HepG2 (cell line): ENCODE measurements around the gene LDHB.

Experiments
- CBX1 ChIP-seq: IDR thresholded peaks from one replicate; pipeline ENCODE4 v1.6.1; 2016; ENCODE audit warnings: antibody characterized with exemption, low read depth
- CTCF ChIP-seq: sonication (generic); formaldehyde crosslinking; IDR thresholded peaks from 2 replicates; pipeline ENCODE4 v1.5.0; 2020; ENCODE audit warnings: mild to moderate bottlenecking, missing genetic modification reagents, moderate library complexity
- EZH2 ChIP-seq: conservative IDR thresholded peaks from 2 replicates; pipeline ENCODE4 v1.6.1; 2012; ENCODE audit warnings: mild to moderate bottlenecking, low read depth, low read length, moderate library complexity
- NFATC3 ChIP-seq: sonication (generic); formaldehyde crosslinking; IDR thresholded peaks from 2 replicates; pipeline ENCODE4 v1.5.1; 2020; ENCODE audit warnings: mild to moderate bottlenecking, missing genetic modification reagents
- PRPF4 ChIP-seq: fragments of 200-400 bp; formaldehyde crosslinking; IDR thresholded peaks from 2 replicates; pipeline ENCODE4 v1.6.1; 2016; ENCODE audit warnings: low read length, low read depth; ENCODE audit not compliant: poor library complexity, severe bottlenecking
- RBM39 ChIP-seq: fragments of 200-400 bp; formaldehyde crosslinking; IDR thresholded peaks from one replicate; pipeline ENCODE4 v1.6.1; 2018; ENCODE audit warnings: antibody characterized with exemption, mild to moderate bottlenecking, low read depth, low read length; ENCODE audit not compliant: poor library complexity, severe bottlenecking
- SAFB2 ChIP-seq: sonication (generic); formaldehyde crosslinking; IDR thresholded peaks from 2 replicates; pipeline ENCODE4 v1.5.1; 2020; ENCODE audit warnings: missing genetic modification reagents, low read depth, mild to moderate bottlenecking, borderline replicate concordance
- TAF1 ChIP-seq: sonication (generic); formaldehyde crosslinking; IDR thresholded peaks from 2 replicates; pipeline ENCODE4 v1.4.0; 2020; ENCODE audit warnings: missing genetic modification reagents
- TARDBP ChIP-seq: sonication (generic); formaldehyde crosslinking; IDR thresholded peaks from 2 replicates; pipeline ENCODE4 v1.8.0; 2022; ENCODE audit warnings: mild to moderate bottlenecking, missing genetic modification reagents
- TP53 ChIP-seq: sonication (generic); formaldehyde crosslinking; conservative IDR thresholded peaks from 2 replicates; pipeline ENCODE4 v1.4.0; 2020; ENCODE audit warnings: missing genetic modification reagents
- ZNF274 ChIP-seq: sonication (generic); formaldehyde crosslinking; IDR thresholded peaks from 2 replicates; pipeline ENCODE4 v1.5.1; 2020; ENCODE audit warnings: mild to moderate bottlenecking, missing genetic modification reagents
- ZSCAN22 ChIP-seq: sonication (generic); formaldehyde crosslinking; IDR thresholded peaks from 2 replicates; pipeline ENCODE4 v1.4.0; 2020; ENCODE audit warnings: mild to moderate bottlenecking, missing genetic modification reagents
- TF ChIP-seq, protein P1 (sequence below): conservative IDR thresholded peaks from 2 replicates; pipeline ENCODE4 v1.6.1; 2018; ENCODE audit warnings: missing genetic modification reagents
- TF ChIP-seq, protein P2 (sequence below): sonication (generic); formaldehyde crosslinking; IDR thresholded peaks from 2 replicates; pipeline ENCODE4 v1.8.1; 2023; ENCODE audit warnings: mild to moderate bottlenecking, missing genetic modification reagents, borderline replicate concordance

DNA sequence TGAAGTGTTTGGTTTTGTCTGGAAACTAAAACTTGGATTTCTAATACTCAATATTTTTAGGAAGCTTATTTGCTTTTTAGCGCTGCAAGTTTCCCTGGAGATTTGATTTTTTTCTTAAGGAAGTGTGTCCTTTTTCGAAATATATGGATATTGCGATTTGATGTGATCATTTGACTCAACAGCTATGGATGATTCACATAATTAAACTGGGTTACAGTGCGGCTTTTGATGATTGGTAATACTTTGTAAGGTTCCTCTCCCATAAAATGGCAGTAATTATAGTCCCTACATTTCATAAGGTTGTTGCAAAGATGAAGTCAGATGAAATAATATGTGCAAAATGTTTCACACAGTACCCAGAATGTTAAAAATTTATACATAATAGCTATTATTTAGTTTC lies 13.1 kb downstream of the LDHB start:
- TF ChIP-seq TP53 (CRISPR knock-in tag) (no peak), SAFB2 (CRISPR knock-in tag) (no peak), CBX1 (no peak), RBM39 (no peak), PRPF4 (no peak), ZSCAN22 (CRISPR knock-in tag) (no peak), NFATC3 (CRISPR knock-in tag) (no peak), CTCF (CRISPR knock-in tag) (no peak), TARDBP (CRISPR knock-in tag) (no peak), TAF1 (CRISPR knock-in tag) (no peak), ZNF274 (CRISPR knock-in tag) (no peak), EZH2 (no peak)
- TF ChIP-seq, protein P1, sequence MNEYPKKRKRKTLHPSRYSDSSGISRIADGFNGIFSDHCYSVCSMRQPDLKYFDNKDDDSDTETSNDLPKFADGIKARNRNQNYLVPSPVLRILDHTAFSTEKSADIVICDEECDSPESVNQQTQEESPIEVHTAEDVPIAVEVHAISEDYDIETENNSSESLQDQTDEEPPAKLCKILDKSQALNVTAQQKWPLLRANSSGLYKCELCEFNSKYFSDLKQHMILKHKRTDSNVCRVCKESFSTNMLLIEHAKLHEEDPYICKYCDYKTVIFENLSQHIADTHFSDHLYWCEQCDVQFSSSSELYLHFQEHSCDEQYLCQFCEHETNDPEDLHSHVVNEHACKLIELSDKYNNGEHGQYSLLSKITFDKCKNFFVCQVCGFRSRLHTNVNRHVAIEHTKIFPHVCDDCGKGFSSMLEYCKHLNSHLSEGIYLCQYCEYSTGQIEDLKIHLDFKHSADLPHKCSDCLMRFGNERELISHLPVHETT = no peak
- TF ChIP-seq, protein P2, sequence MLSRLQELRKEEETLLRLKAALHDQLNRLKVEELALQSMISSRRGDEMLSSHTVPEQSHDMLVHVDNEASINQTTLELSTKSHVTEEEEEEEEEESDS (CRISPR knock-in tag) = no peak
